GM10847 (cell line): Measurements from ENCODE around the gene UBE2G1.

ENCODE experiments used
- POLR2A ChIP-seq: IDR thresholded peaks from 2 replicates; pipeline ENCODE4 v1.6.1; 2011; ENCODE audit not compliant: insufficient read length; ENCODE audit errors: extremely low read depth

UBE2G1 gene

GRCh38 chr17:4220655-4221054 lies 145.8 kb downstream of the UBE2G1 start:
- TF ChIP-seq POLR2A: no peak
